IMR-90 (cell line): Measurements from ENCODE around the gene GAS6. TPM values are rescaled to one million over a fixed set of nuclear protein-coding genes. Genes with fewer than 3 reads are reported as not detected.

Experiments
- ATAC-seq: fragments of 200-7000 bp; cut with Tn5 transposase; 2 replicates; pipeline ENCODE4 v1.9.1; 2020; ENCODE audit warnings: low read depth, mild to moderate bottlenecking, moderate library complexity
- BruUV-seq: library from RNA; stranded (reverse); fragments of 400-500 nt; replicated peaks from 2 replicates; lab custom pipeline; 2021; lab: Mats Ljungman, UMichigan
- CTCF ChIA-PET: fragments of 300-600 bp; formaldehyde crosslinking; extraction: SDS; loops from one replicate; lab custom pipeline; 2021; ENCODE audit warnings: antibody characterized with exemption; lab: Yijun Ruan, JAX
- POLR2A ChIA-PET: fragments of 300-600 bp; sonication (Branson Sonifier 250); formaldehyde crosslinking; loops from one replicate; lab custom pipeline; 2022; ENCODE audit warnings: antibody characterized with exemption; ENCODE audit not compliant: unreplicated experiment; lab: Charles Lee
- DNase-seq: peaks from one replicate; pipeline ENCODE4 v3.0.0; 2013
- H2AFZ ChIP-seq: replicated peaks from 2 replicates; pipeline ENCODE3; 2013; ENCODE audit warnings: low read length, mild to moderate bottlenecking; ENCODE audit not compliant: poor library complexity
- H2AK5ac ChIP-seq: 2 replicates; pipeline ENCODE4 v1.6.1; 2013; ENCODE audit warnings: low read depth, low read length, inconsistent platforms
- H2AK9ac ChIP-seq: replicated peaks from 2 replicates; pipeline ENCODE3; 2013; ENCODE audit warnings: mild to moderate bottlenecking, low read depth, low read length, moderate library complexity; ENCODE audit not compliant: poor library complexity
- H2BK120ac ChIP-seq: 2 replicates; pipeline ENCODE4 v1.6.1; 2013; ENCODE audit warnings: low read depth, low read length, inconsistent platforms
- H2BK15ac ChIP-seq: 3 replicates; pipeline ENCODE4 v1.6.1; 2013; ENCODE audit warnings: low read depth, low read length, inconsistent platforms
- H2BK20ac ChIP-seq: 2 replicates; pipeline ENCODE4 v1.6.1; 2013; ENCODE audit warnings: low read depth, mild to moderate bottlenecking, inconsistent platforms, low read length, moderate library complexity
- H2BK5ac ChIP-seq: 2 replicates; pipeline ENCODE4 v1.6.1; 2013; ENCODE audit warnings: mild to moderate bottlenecking, low read depth, low read length, inconsistent platforms; ENCODE audit not compliant: poor library complexity, severe bottlenecking
- H3K14ac ChIP-seq: replicated peaks from 2 replicates; pipeline ENCODE4 v1.6.1; 2013; ENCODE audit warnings: low read depth, low read length, inconsistent platforms
- H3K18ac ChIP-seq: 2 replicates; pipeline ENCODE4 v1.6.1; 2013; ENCODE audit warnings: low read depth, low read length, control low read depth
- H3K23ac ChIP-seq: 2 replicates; pipeline ENCODE4 v1.6.1; 2013; ENCODE audit warnings: low read depth, low read length, inconsistent platforms
- H3K27ac ChIP-seq: 2 replicates; pipeline ENCODE4 v1.5.1; 2013; ENCODE audit warnings: mild to moderate bottlenecking, control low read depth, low read length; ENCODE audit not compliant: insufficient read depth
- H3K27me3 ChIP-seq: 2 replicates; pipeline ENCODE4 v1.6.1; 2013; ENCODE audit warnings: low read length; ENCODE audit not compliant: control insufficient read depth, insufficient read depth
- H3K36me3 ChIP-seq: 2 replicates; pipeline ENCODE4 v1.6.1; 2013; ENCODE audit warnings: low read length, mixed read lengths; ENCODE audit not compliant: control insufficient read depth, insufficient read depth
- H3K4ac ChIP-seq: 2 replicates; pipeline ENCODE4 v1.6.1; 2013; ENCODE audit warnings: low read depth, low read length, inconsistent platforms
- H3K4me1 ChIP-seq: 2 replicates; pipeline ENCODE4 v1.6.1; 2013; ENCODE audit warnings: low read length, mixed read lengths; ENCODE audit not compliant: control insufficient read depth, insufficient read depth
- H3K4me2 ChIP-seq: 2 replicates; pipeline ENCODE4 v1.6.1; 2013; ENCODE audit warnings: low read depth, mild to moderate bottlenecking, control low read depth, low read length, moderate library complexity
- H3K4me3 ChIP-seq: 2 replicates; pipeline ENCODE4 v1.5.1; 2013; ENCODE audit warnings: low read depth, mild to moderate bottlenecking, control low read depth, low read length, moderate library complexity; ENCODE audit not compliant: insufficient read depth
- H3K56ac ChIP-seq: 2 replicates; pipeline ENCODE4 v1.6.1; 2013; ENCODE audit warnings: low read length, inconsistent platforms; ENCODE audit not compliant: insufficient read depth; ENCODE audit errors: extremely low read depth
- H3K79me1 ChIP-seq, 2 experiments: 2 replicates each; pipeline ENCODE4 v1.6.1; 2013; ENCODE audit warnings: low read length in 2 of 2, inconsistent platforms in 1 of 2, low read depth in 1 of 2
- H3K9ac ChIP-seq: 2 replicates; pipeline ENCODE4 v1.6.1; 2013; ENCODE audit warnings: low read depth, low read length, control low read depth
- H3K9me1 ChIP-seq: 2 replicates; pipeline ENCODE4 v1.6.1; 2013; ENCODE audit warnings: low read length, inconsistent platforms; ENCODE audit not compliant: insufficient read depth
- H3K9me3 ChIP-seq: 2 replicates; pipeline ENCODE4 v1.6.1; 2013; ENCODE audit warnings: low read length; ENCODE audit not compliant: control insufficient read depth, insufficient read depth
- H4K20me1 ChIP-seq: 2 replicates; pipeline ENCODE4 v1.6.1; 2013; ENCODE audit warnings: low read length, inconsistent platforms; ENCODE audit not compliant: insufficient read depth
- H4K5ac ChIP-seq: 2 replicates; pipeline ENCODE4 v1.6.1; 2013; ENCODE audit warnings: mild to moderate bottlenecking, low read depth, low read length, control low read depth
- H4K8ac ChIP-seq, 2 experiments: 2 replicates each; pipeline ENCODE4 v1.6.1; 2013; ENCODE audit warnings: low read depth in 2 of 2, low read length in 2 of 2, control low read depth in 1 of 2, inconsistent platforms in 1 of 2
- H4K91ac ChIP-seq: 2 replicates; pipeline ENCODE4 v1.6.1; 2013; ENCODE audit warnings: low read depth, low read length, inconsistent platforms; ENCODE audit not compliant: insufficient read depth
- BHLHE40 ChIP-seq: fragments of 150-350 bp; IDR thresholded peaks from 2 replicates; pipeline ENCODE4 v1.6.1; 2016; ENCODE audit warnings: mild to moderate bottlenecking, low read depth, low read length
- CEBPB ChIP-seq: IDR thresholded peaks from 2 replicates; pipeline ENCODE4 v1.6.1; 2012; ENCODE audit warnings: low read depth, low read length, improper control_type of control experiment
- CHD1 ChIP-seq: IDR thresholded peaks from 2 replicates; pipeline ENCODE4 v1.6.1; 2012; ENCODE audit warnings: low read depth, low read length, improper control_type of control experiment
- FOS ChIP-seq: fragments of 150-350 bp; IDR thresholded peaks from 2 replicates; pipeline ENCODE4 v1.6.1; 2016; ENCODE audit warnings: low read depth, low read length
- MAFK ChIP-seq: IDR thresholded peaks from 2 replicates; pipeline ENCODE4 v1.6.1; 2012; ENCODE audit warnings: low read depth, low read length, improper control_type of control experiment
- MAZ ChIP-seq: IDR thresholded peaks from 2 replicates; pipeline ENCODE4 v1.6.1; 2012; ENCODE audit warnings: low read depth, mild to moderate bottlenecking, low read length, improper control_type of control experiment, moderate library complexity, borderline replicate concordance
- MXI1 ChIP-seq: IDR thresholded peaks from 2 replicates; pipeline ENCODE4 v1.6.1; 2012; ENCODE audit warnings: low read depth, mild to moderate bottlenecking, low read length, moderate library complexity, borderline replicate concordance
- NFE2L2 ChIP-seq: fragments of 150-350 bp; IDR thresholded peaks from 2 replicates; pipeline ENCODE4 v1.6.1; 2016; ENCODE audit warnings: low read depth, mild to moderate bottlenecking, low read length
- POLR2A ChIP-seq: IDR thresholded peaks from 2 replicates; pipeline ENCODE4 v1.6.1; 2012; ENCODE audit warnings: mild to moderate bottlenecking, low read depth, low read length
- RFX5 ChIP-seq: IDR thresholded peaks from 2 replicates; pipeline ENCODE4 v1.8.0; 2012; ENCODE audit warnings: low read depth, mild to moderate bottlenecking, low read length, moderate library complexity
- SMC3 ChIP-seq: fragments of 150-350 bp; IDR thresholded peaks from 2 replicates; pipeline ENCODE4 v1.6.1; 2016; ENCODE audit warnings: low read depth, mild to moderate bottlenecking, antibody characterized with exemption, low read length, moderate library complexity
- WGBS, 2 experiments: methylation state at CpG; one replicate each; pipeline versions ENCODE4 v1.1.5 to v1.1.7; 2013; ENCODE audit warnings: missing lambda C conversion rate in 2 of 2; ENCODE audit not compliant: insufficient read length in 1 of 2; ENCODE audit errors: extremely low coverage in 2 of 2; 5-methylcytosine and 5-hydroxymethylcytosine counted together
- dilution Hi-C: fragments of 300-500 bp; cut with HindIII; formaldehyde crosslinking; loops from one replicate; pipeline ENCODE4 v1.14.3; 2018; ENCODE audit warnings: low sequenced_read_pairs; ENCODE audit not compliant: unreplicated experiment
- in situ Hi-C: fragments of 300-500 bp; cut with MboI; formaldehyde crosslinking; loops from 3 replicates; pipeline ENCODE4 v1.14.3; 2019; ENCODE audit warnings: low sequenced_read_pairs, inconsistent platforms, mixed read lengths
- intact Hi-C: fragments of 100-400 bp; cut with micrococcal nuclease; formaldehyde crosslinking; loops from 2 replicates; pipeline ENCODE4 v1.10.0; 2022
- polyA plus RNA-seq, 3 experiments: library from polyadenylated mRNA; depleted of rRNA; stranded (reverse); fragments of >200 nt; gene quantifications; 2 replicates each; pipeline ENCODE4 v1.2.3, GENCODE V29; 2012; ENCODE audit warnings: low replicate concordance in 1 of 3
- total RNA-seq: library from RNA; depleted of rRNA; stranded (reverse); fragments of >200 nt; gene quantifications from 2 replicates; pipeline ENCODE4 v1.2.3, GENCODE V29; 2012

Gene GAS6
- total and polyA plus RNA-seq, 2 of the 4 experiments (the other 2 are of a cell fraction): 220 to 823 TPM

DNA sequence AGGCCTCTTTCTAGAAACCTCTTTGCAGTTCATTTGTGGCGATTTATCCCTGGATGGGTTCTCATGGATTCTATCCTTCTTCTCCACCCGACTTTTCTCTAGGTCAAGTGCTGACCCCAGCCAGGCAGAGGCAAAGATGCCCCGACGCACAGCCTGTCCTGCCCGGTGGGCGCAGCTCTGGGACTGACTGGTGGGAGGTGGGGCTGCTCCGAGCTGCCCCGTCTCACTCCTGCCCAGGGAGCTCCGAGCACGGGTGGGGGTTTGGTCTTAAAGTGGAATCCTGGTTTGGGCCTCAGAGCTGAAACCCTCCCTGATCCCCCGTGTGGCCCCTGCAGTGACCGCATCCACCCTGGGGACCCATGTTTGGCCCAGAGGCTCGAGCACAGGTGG is 44.5 kb downstream of the GAS6 start:
- no peak overlapping the region; the same call in 1 of the 2 replicates for H4K91ac ChIP-seq
- H3K4me3 ChIP-seq: no peak overlapping the region
- no peak overlapping the region for H4K5ac ChIP-seq
- H3K36me3 ChIP-seq: peaks cover 31% of the 10 kb centered on the region
- no peak for TF ChIP-seq SMC3
- TF ChIP-seq BHLHE40: no peak
- no peak for TF ChIP-seq CHD1
- TF ChIP-seq POLR2A: no peak
- TF ChIP-seq MAZ: no peak
- TF ChIP-seq CEBPB: no peak
- no peak for TF ChIP-seq MAFK
- TF ChIP-seq MXI1: no peak
- TF ChIP-seq NFE2L2: no peak
- no peak for TF ChIP-seq RFX5
- TF ChIP-seq FOS: no peak
- no peak overlapping the region for H2BK15ac ChIP-seq
- H3K4ac ChIP-seq: 0 out of 2 replicates have a peak overlapping the region, but pooled peaks have one; percentile 71
- peak overlapping the region; percentile 92 for H2BK5ac ChIP-seq
- no peak for ATAC-seq
- POLR2A ChIA-PET: no interaction called here
- no peaks in the 10 kb centered on the region for H3K27me3 ChIP-seq
- H3K14ac ChIP-seq: no peak overlapping the region
- H2AK5ac ChIP-seq: peak overlapping the region; percentile 64
- no peaks in the 10 kb centered on the region for H3K9me3 ChIP-seq
- intact Hi-C loops: loop anchor here (10.0 kb wide), 1 partner anchor 205 kb away; no protein-coding TSS in a partner anchor
- no peak overlapping the region for H2BK20ac ChIP-seq
- no peak overlapping the region for H3K23ac ChIP-seq
- H2AK9ac ChIP-seq: peak overlapping the region; percentile 58
- dilution Hi-C loops: no loop called here
- H3K9ac ChIP-seq: no peak overlapping the region
- DNase-seq: no peak
- H3K56ac ChIP-seq: no peak overlapping the region
- in situ Hi-C loops: no loop called here
- H4K20me1 ChIP-seq: peaks cover 49% of the 10 kb centered on the region
- peaks cover 3 to 63% of the 10 kb centered on the region in 2 experiments for H3K79me1 ChIP-seq
- 100% methylated on average over 9 of the region's 13 CpGs; no CpG with 5 or more reads in 1 of the 2 experiments for WGBS, 2 experiments
- no peak overlapping the region for H2AFZ ChIP-seq
- H4K8ac ChIP-seq: no peak overlapping the region
- no TSS peak for BruUV-seq
- H3K18ac ChIP-seq: no peak overlapping the region
- peaks cover 15% of the 10 kb centered on the region for H3K9me1 ChIP-seq
- H2BK120ac ChIP-seq: no peak overlapping the region
- peak overlapping the region; percentile 58; the same call in 1 of the 2 replicates for H3K27ac ChIP-seq
- H3K4me1 ChIP-seq: peaks cover 30% of the 10 kb centered on the region
- H3K4me2 ChIP-seq: no peak overlapping the region
- CTCF ChIA-PET: no interaction called here
